NCI-H2107 treated with DMSO at 0.1 percent for 48 hours (cell line): Measurements from ENCODE around the gene CCDC88A.
A peak's percentile ranks its signal among the peaks of the same experiment; 100 is the strongest.
"Not testable (repeated sequence)": the region's sequence is repeated elsewhere in the genome, so short reads cannot be mapped to it uniquely, and the experiment has no call there.

Experiments used
- DNase-seq: peaks from one replicate; lab custom pipeline; 2025; ENCODE audit not compliant: unreplicated experiment; lab: John Stamatoyannopoulos, UW

CCDC88A gene

GRCh38 chr2:55311444-55311870 is 108.2 kb downstream of the CCDC88A start:
- no peak for DNase-seq

- DNase-seq: no peak
Observed at GRCh38 chr2:55309446-55309845, 110.2 kb downstream of the CCDC88A start.

- DNase-seq: no peak
Observed at GRCh38 chr2:55302241-55302640, 117.4 kb downstream of the CCDC88A start.

- DNase-seq: no peak
Observed at GRCh38 chr2:55301277-55301676, 118.4 kb downstream of the CCDC88A start.

- no peak for DNase-seq
Observed at GRCh38 chr2:55296393-55296792, 123.3 kb downstream of the CCDC88A start.

- no peak for DNase-seq
Observed at GRCh38 chr2:55283083-55283482, 136.6 kb downstream of the CCDC88A start.

GRCh38 chr2:55282110-55282917 is 137.3 kb downstream of the CCDC88A start:
- peak; percentile 43 for DNase-seq

- DNase-seq: not testable (repeated sequence)
Observed at GRCh38 chr2:55280851-55281546, 138.7 kb downstream of the CCDC88A start.

- not testable (repeated sequence) for DNase-seq
Observed at GRCh38 chr2:55279859-55280424, 139.7 kb downstream of the CCDC88A start.

- DNase-seq: not testable (repeated sequence)
Observed at GRCh38 chr2:55279214-55279835, 140.3 kb downstream of the CCDC88A start.

GRCh38 chr2:55277310-55277709 is 142.3 kb downstream of the CCDC88A start:
- no peak for DNase-seq

GRCh38 chr2:55274346-55274745 is 145.3 kb downstream of the CCDC88A start:
- DNase-seq: not testable (repeated sequence)

GRCh38 chr2:55269645-55269990 is 150.0 kb downstream of the CCDC88A start:
- DNase-seq: peak; percentile 15

- peak; percentile 78 for DNase-seq
Observed at GRCh38 chr2:55268907-55269644, 150.6 kb downstream of the CCDC88A start, which contains the start of gene MTIF2. TSS of gene MTIF2 (minus strand) at chr2:55269231. CDS start at chr2:55263858, 5,373 bp downstream.

GRCh38 chr2:55268288-55268906 is 151.3 kb downstream of the CCDC88A start:
- DNase-seq: no peak

GRCh38 chr2:55259586-55259985 is 160.1 kb downstream of the CCDC88A start:
- not testable (repeated sequence) for DNase-seq

GRCh38 chr2:55252832-55253231 is 166.8 kb downstream of the CCDC88A start:
- DNase-seq: no peak

- no peak for DNase-seq
Observed at GRCh38 chr2:55247025-55247424, 172.6 kb downstream of the CCDC88A start.

GRCh38 chr2:55245411-55245810 is 174.2 kb downstream of the CCDC88A start:
- no peak for DNase-seq

- DNase-seq: no peak
Observed at GRCh38 chr2:55242617-55243016, 177.0 kb downstream of the CCDC88A start.
